Stimulated activated CD8-positive, alpha-beta memory T cell treated with anti-CD3 and anti-CD28 coated beads, Interleukin-15, amount 100 ng/mL, for 1 hour (primary cell): ENCODE results near the gene RNF222.

ENCODE experiments used
- DNase-seq: peaks from one replicate; pipeline ENCODE4 v3.0.0-alpha.2; 2020; ENCODE audit warnings: low read depth

The RNF222 gene

DNA sequence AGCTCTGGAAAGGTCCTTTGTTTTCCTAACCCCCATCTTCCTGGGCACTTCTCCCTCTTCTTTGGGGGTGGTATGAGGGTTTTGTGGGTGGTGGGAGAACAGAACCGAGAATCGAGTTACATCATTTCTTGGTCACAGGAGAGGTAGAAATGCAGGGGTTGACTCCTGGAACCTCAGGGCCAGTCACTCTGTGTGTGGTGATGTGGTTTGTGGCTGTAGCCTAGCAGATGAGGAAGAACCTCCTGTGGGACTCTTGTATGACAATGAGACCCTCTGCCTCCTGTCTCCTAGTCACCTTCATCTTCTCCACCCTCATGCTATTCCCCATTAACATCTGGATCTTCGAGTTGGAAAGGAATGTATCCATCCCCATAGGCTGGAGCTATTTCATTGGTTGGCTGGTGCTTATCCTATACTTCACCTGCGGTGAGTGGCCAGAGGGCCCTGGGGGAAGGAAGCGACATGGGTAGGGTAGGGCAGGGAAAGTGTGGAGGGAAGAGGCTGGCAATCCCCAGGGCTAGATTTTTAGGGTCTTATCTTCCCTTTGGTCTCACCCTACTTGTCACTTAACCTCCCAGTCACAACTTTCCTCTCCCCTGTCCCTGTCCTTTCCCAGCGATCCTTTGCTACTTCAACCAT, 52.5 kb downstream of the RNF222 start:
- no peak for DNase-seq

DNA sequence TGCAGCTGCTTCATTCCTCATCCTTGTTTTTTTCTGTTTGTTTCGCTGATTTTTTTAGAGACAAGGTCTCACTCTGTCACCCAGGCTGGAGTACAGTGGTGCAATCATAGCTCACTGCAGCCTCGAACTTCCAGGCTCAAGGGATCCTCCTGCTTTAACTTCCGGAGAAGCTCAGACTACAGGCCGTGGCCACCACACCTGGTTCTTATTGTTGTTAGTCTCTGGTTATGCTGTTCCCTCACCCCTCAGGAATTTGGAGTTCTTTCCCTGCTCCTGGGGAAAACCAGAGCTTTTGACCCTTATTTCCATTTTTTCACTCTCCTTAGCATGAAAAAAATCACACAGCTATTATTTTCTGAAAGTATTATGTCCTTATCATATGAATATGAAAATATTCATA, 56.2 kb downstream of the RNF222 start:
- DNase-seq: no peak
